ENCODE measurements around the gene CTSD.

DNA sequence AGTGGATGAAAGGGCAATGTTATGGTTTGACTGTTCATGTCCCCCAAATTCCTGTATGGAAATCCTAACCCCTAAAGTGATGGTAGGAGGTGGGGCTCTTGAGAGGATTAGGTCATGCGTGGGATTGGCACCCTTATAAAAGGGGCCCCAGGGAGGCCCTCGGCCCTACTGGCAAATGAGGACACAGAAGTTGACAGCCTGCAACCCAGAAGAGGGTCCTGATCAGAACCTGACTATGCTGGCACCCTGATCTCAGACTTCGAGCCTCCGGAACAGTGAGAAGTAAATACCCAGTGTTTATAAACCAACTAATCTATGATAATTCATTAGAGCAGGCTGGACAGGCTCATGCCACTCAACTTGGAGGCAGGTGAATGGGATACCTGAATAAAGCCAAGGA lies 22.0 kb downstream of the CTSD start:
- TF ChIP-seq, protein P1, sequence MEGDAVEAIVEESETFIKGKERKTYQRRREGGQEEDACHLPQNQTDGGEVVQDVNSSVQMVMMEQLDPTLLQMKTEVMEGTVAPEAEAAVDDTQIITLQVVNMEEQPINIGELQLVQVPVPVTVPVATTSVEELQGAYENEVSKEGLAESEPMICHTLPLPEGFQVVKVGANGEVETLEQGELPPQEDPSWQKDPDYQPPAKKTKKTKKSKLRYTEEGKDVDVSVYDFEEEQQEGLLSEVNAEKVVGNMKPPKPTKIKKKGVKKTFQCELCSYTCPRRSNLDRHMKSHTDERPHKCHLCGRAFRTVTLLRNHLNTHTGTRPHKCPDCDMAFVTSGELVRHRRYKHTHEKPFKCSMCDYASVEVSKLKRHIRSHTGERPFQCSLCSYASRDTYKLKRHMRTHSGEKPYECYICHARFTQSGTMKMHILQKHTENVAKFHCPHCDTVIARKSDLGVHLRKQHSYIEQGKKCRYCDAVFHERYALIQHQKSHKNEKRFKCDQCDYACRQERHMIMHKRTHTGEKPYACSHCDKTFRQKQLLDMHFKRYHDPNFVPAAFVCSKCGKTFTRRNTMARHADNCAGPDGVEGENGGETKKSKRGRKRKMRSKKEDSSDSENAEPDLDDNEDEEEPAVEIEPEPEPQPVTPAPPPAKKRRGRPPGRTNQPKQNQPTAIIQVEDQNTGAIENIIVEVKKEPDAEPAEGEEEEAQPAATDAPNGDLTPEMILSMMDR (IDR thresholded peaks at IDR 0.05): no peak
- TF ChIP-seq POLR2A (IDR thresholded peaks at IDR 0.05): no peak
- TF ChIP-seq POLR2AphosphoS5 (IDR thresholded peaks at IDR 0.05): no peak
- no peak for TF ChIP-seq EP300 (IDR thresholded peaks at IDR 0.05)

All from stomach (tissue), 4 donors.